SK-N-SH treated with all-trans-retinoic acid at 6 μM for 48 hours (cell line): Measurements from ENCODE around the gene ARAP3.

Source experiments
- ATAC-seq: fragments of 200-7000 bp; cut with Tn5 transposase; 3 replicates; pipeline ENCODE4 v1.9.1; 2020; ENCODE audit warnings: mild to moderate bottlenecking, moderate library complexity
- ARNTL ChIP-seq: fragments of 450-650 bp; formaldehyde crosslinking; IDR thresholded peaks from 2 replicates; pipeline ENCODE4 v1.5.0; 2020; ENCODE audit warnings: low read depth, mild to moderate bottlenecking, moderate library complexity, borderline replicate concordance
- BACH2 ChIP-seq: fragments of 250-450 bp; sonication (Bioruptor Pico); IDR thresholded peaks from 2 replicates; pipeline ENCODE4 v1.9.0; 2021; ENCODE audit warnings: mild to moderate bottlenecking, borderline replicate concordance
- CSDC2 ChIP-seq: fragments of 250-450 bp; sonication (Bioruptor Pico); IDR thresholded peaks from 2 replicates; pipeline ENCODE4 v1.5.0; 2020; ENCODE audit warnings: mild to moderate bottlenecking, moderate library complexity
- CSRNP3 ChIP-seq: fragments of 250-450 bp; sonication (Bioruptor Pico); IDR thresholded peaks from 2 replicates; pipeline ENCODE4 v1.5.1; 2021; ENCODE audit warnings: mild to moderate bottlenecking, moderate library complexity
- ESRRG ChIP-seq: fragments of 250-450 bp; sonication (Bioruptor Pico); IDR thresholded peaks from 2 replicates; pipeline ENCODE4 v1.6.1; 2021; ENCODE audit warnings: mild to moderate bottlenecking
- GLIS3 ChIP-seq: fragments of 250-450 bp; sonication (Bioruptor Pico); IDR thresholded peaks from 2 replicates; pipeline ENCODE4 v1.5.0; 2020; ENCODE audit warnings: mild to moderate bottlenecking, moderate library complexity
- PPARA ChIP-seq: fragments of 250-450 bp; sonication (Bioruptor Pico); IDR thresholded peaks from 2 replicates; pipeline ENCODE4 v1.5.0; 2020; ENCODE audit warnings: mild to moderate bottlenecking, borderline replicate concordance
- RARB ChIP-seq: fragments of 250-450 bp; sonication (Bioruptor Pico); IDR thresholded peaks from 2 replicates; pipeline ENCODE4 v1.8.0; 2021; ENCODE audit warnings: mild to moderate bottlenecking, moderate library complexity
- SNAI2 ChIP-seq: fragments of 250-450 bp; sonication (Bioruptor Pico); IDR thresholded peaks from 2 replicates; pipeline ENCODE4 v1.5.0; 2020; ENCODE audit warnings: mild to moderate bottlenecking, moderate library complexity
- TOX ChIP-seq: fragments of 250-450 bp; sonication (Bioruptor Pico); IDR thresholded peaks from 2 replicates; pipeline ENCODE4 v1.8.0; 2021; ENCODE audit warnings: mild to moderate bottlenecking, moderate library complexity, borderline replicate concordance
- ZC3H10 ChIP-seq: fragments of 250-450 bp; sonication (Bioruptor Pico); IDR thresholded peaks from 2 replicates; pipeline ENCODE4 v1.5.1; 2021; ENCODE audit warnings: mild to moderate bottlenecking, moderate library complexity
- ZFP3 ChIP-seq: fragments of 250-450 bp; sonication (Bioruptor Pico); IDR thresholded peaks from 2 replicates; pipeline ENCODE4 v1.5.0; 2020; ENCODE audit warnings: mild to moderate bottlenecking, moderate library complexity
- ZFP30 ChIP-seq: fragments of 450-650 bp; formaldehyde crosslinking; IDR thresholded peaks from 2 replicates; pipeline ENCODE4 v1.5.0; 2022; ENCODE audit warnings: mild to moderate bottlenecking, moderate library complexity
- ZNF565 ChIP-seq: fragments of 450-650 bp; formaldehyde crosslinking; conservative IDR thresholded peaks from 2 replicates; pipeline ENCODE4 v1.5.0; 2020; ENCODE audit warnings: low read depth, mild to moderate bottlenecking, moderate library complexity
- ZNF70 ChIP-seq: fragments of 450-650 bp; formaldehyde crosslinking; IDR thresholded peaks from 2 replicates; pipeline ENCODE4 v1.5.0; 2020; ENCODE audit warnings: mild to moderate bottlenecking, moderate library complexity
- ZNF8 ChIP-seq: fragments of 450-650 bp; formaldehyde crosslinking; IDR thresholded peaks from 2 replicates; pipeline ENCODE4 v1.5.0; 2020; ENCODE audit warnings: mild to moderate bottlenecking, moderate library complexity
- TF ChIP-seq, protein P1 (sequence below): fragments of 250-450 bp; sonication (Bioruptor Pico); IDR thresholded peaks from 2 replicates; pipeline ENCODE4 v1.8.0; 2020; ENCODE audit warnings: mild to moderate bottlenecking, moderate library complexity, borderline replicate concordance
- TF ChIP-seq, protein P2 (sequence below): fragments of 250-450 bp; sonication (Bioruptor Pico); IDR thresholded peaks from 2 replicates; pipeline ENCODE4 v1.8.0; 2021; ENCODE audit warnings: low read depth, mild to moderate bottlenecking, moderate library complexity, borderline replicate concordance
- TF ChIP-seq, protein P3 (sequence below): fragments of 250-450 bp; sonication (Bioruptor Pico); IDR thresholded peaks from 2 replicates; pipeline ENCODE4 v1.5.0; 2020; ENCODE audit warnings: mild to moderate bottlenecking, moderate library complexity

ARAP3 gene

DNA sequence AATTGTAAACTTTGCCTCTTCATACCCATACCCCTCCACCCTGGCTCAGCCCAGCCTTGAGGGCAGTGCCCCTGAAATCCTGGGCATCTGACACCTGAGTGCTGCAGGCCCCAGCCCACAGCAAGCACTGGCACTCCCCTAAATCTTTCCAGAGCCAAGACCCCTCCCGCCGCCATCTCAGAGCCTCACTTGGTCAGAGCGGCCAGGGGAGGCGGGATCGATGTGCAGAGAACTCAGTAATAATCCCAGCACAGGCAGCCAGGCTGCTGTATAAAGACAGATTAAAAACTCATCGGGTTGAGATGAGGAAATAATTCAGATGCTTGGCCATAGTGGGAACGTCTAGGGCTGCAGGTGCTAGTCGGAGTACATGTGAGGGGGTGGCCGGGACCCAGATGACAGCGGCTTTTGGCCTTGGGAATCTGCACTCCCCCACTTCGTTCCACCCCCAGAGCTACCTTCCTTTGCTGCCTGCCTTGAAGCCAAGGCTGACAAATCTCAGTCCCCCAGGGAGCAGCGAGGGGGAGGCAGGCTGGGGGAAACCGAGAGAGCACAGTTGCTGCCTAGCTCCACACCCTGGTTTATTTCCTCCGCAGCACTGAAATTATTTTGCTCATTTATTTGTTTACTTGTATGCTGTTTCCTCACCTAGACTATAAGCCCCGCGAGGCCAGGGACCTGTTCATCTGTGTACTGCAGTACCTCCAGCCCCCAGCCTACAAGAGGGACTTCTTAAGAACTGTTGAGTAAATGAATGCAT lies 19.5 kb upstream of the ARAP3 start (continued):
- TF ChIP-seq, protein P1, sequence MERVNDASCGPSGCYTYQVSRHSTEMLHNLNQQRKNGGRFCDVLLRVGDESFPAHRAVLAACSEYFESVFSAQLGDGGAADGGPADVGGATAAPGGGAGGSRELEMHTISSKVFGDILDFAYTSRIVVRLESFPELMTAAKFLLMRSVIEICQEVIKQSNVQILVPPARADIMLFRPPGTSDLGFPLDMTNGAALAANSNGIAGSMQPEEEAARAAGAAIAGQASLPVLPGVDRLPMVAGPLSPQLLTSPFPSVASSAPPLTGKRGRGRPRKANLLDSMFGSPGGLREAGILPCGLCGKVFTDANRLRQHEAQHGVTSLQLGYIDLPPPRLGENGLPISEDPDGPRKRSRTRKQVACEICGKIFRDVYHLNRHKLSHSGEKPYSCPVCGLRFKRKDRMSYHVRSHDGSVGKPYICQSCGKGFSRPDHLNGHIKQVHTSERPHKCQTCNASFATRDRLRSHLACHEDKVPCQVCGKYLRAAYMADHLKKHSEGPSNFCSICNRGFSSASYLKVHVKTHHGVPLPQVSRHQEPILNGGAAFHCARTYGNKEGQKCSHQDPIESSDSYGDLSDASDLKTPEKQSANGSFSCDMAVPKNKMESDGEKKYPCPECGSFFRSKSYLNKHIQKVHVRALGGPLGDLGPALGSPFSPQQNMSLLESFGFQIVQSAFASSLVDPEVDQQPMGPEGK (CRISPR knock-in tag) = no peak

- TF ChIP-seq GLIS3 (CRISPR knock-in tag) = no peak
- TF ChIP-seq ZNF565 (CRISPR knock-in tag) = no peak
- TF ChIP-seq ZC3H10 (CRISPR knock-in tag) = no peak
- TF ChIP-seq ZNF70 (CRISPR knock-in tag) = no peak
- TF ChIP-seq ZFP3 (CRISPR knock-in tag) = no peak
- TF ChIP-seq, protein P2, sequence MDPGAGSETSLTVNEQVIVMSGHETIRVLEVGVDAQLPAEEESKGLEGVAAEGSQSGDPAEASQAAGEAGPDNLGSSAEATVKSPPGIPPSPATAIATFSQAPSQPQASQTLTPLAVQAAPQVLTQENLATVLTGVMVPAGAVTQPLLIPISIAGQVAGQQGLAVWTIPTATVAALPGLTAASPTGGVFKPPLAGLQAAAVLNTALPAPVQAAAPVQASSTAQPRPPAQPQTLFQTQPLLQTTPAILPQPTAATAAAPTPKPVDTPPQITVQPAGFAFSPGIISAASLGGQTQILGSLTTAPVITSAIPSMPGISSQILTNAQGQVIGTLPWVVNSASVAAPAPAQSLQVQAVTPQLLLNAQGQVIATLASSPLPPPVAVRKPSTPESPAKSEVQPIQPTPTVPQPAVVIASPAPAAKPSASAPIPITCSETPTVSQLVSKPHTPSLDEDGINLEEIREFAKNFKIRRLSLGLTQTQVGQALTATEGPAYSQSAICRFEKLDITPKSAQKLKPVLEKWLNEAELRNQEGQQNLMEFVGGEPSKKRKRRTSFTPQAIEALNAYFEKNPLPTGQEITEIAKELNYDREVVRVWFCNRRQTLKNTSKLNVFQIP (CRISPR knock-in tag) = no peak
- no peak for TF ChIP-seq TOX (CRISPR knock-in tag)
- no peak for TF ChIP-seq RARB (CRISPR knock-in tag)
- no peak for TF ChIP-seq ESRRG (CRISPR knock-in tag)
- TF ChIP-seq, protein P1 (CRISPR knock-in tag) = no peak
- TF ChIP-seq CSRNP3 (CRISPR knock-in tag) = no peak
- TF ChIP-seq ARNTL (CRISPR knock-in tag) = no peak
- TF ChIP-seq BACH2 = no peak
- no peak for TF ChIP-seq ZFP30 (CRISPR knock-in tag)
- TF ChIP-seq, protein P3, sequence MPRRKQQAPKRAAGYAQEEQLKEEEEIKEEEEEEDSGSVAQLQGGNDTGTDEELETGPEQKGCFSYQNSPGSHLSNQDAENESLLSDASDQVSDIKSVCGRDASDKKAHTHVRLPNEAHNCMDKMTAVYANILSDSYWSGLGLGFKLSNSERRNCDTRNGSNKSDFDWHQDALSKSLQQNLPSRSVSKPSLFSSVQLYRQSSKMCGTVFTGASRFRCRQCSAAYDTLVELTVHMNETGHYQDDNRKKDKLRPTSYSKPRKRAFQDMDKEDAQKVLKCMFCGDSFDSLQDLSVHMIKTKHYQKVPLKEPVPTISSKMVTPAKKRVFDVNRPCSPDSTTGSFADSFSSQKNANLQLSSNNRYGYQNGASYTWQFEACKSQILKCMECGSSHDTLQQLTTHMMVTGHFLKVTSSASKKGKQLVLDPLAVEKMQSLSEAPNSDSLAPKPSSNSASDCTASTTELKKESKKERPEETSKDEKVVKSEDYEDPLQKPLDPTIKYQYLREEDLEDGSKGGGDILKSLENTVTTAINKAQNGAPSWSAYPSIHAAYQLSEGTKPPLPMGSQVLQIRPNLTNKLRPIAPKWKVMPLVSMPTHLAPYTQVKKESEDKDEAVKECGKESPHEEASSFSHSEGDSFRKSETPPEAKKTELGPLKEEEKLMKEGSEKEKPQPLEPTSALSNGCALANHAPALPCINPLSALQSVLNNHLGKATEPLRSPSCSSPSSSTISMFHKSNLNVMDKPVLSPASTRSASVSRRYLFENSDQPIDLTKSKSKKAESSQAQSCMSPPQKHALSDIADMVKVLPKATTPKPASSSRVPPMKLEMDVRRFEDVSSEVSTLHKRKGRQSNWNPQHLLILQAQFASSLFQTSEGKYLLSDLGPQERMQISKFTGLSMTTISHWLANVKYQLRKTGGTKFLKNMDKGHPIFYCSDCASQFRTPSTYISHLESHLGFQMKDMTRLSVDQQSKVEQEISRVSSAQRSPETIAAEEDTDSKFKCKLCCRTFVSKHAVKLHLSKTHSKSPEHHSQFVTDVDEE (CRISPR knock-in tag) = no peak
- no peak for TF ChIP-seq CSDC2 (CRISPR knock-in tag)
- TF ChIP-seq, all 23 proteins: peak for 0
- ATAC-seq = no peak
Observed at GRCh38 chr5:141697586-141697985, 15.6 kb upstream of the ARAP3 start.

DNA sequence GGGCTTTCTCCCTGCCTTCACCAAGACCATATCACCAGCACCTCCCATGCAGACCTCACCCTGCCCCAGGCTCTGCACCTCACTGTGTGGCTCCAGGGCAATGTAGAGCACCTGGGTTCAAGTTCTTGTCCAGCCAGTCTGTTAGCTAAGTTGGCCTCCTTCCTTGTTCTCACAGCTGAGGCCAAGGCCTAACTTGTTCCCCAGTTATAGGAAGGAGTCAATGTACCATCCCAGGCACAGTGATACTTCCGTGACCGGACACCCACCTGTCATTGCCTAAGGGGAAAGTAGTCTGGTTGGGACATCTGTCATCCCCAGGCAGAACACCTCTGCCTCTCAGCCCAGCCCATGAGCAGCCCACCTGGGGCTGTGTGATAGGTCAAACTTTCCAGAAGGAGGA lies 14.4 kb upstream of the ARAP3 start:
- no peak for TF ChIP-seq ZNF8 (CRISPR knock-in tag)
- TF ChIP-seq PPARA (CRISPR knock-in tag) = no peak
- TF ChIP-seq CSDC2 (CRISPR knock-in tag) = no peak
- TF ChIP-seq, protein P1 (CRISPR knock-in tag) = no peak
- TF ChIP-seq RARB (CRISPR knock-in tag) = no peak
- TF ChIP-seq TOX (CRISPR knock-in tag) = no peak
- TF ChIP-seq ARNTL (CRISPR knock-in tag) = no peak
- TF ChIP-seq ZNF565 (CRISPR knock-in tag) = no peak
- TF ChIP-seq SNAI2 = no peak
- no peak for TF ChIP-seq GLIS3 (CRISPR knock-in tag)
- no peak for TF ChIP-seq ESRRG (CRISPR knock-in tag)
- TF ChIP-seq, protein P2 (CRISPR knock-in tag) = no peak
- TF ChIP-seq, all 23 proteins: peak for 0
- ATAC-seq = no peak
